GM10248 (cell line): ENCODE results near the gene UPK1A.
A peak's percentile ranks its signal among the peaks of the same experiment; 100 is the strongest.

Experiments used
- CTCF ChIA-PET: fragments of 300-600 bp; sonication (Branson Sonifier 250); formaldehyde crosslinking; extraction: SDS; loops from one replicate; lab custom pipeline; 2021; ENCODE audit warnings: antibody characterized with exemption; lab: Yijun Ruan, JAX
- POLR2A ChIA-PET: fragments of 350-650 bp; sonication (Branson Sonifier 250); formaldehyde crosslinking; extraction: SDS; loops from one replicate; lab custom pipeline; 2020; ENCODE audit warnings: antibody characterized with exemption; lab: Yijun Ruan, JAX
- DNase-seq: peaks from one replicate; pipeline ENCODE4 v3.0.0; 2012; ENCODE audit errors: extremely low spot score
- TF ChIP-seq, protein P1 (sequence below): IDR thresholded peaks from 2 replicates; pipeline ENCODE4 v1.5.1; 2012; ENCODE audit warnings: mild to moderate bottlenecking, low read depth; ENCODE audit errors: extremely low read depth, missing control alignments, control extremely low read depth

The UPK1A gene

DNA sequence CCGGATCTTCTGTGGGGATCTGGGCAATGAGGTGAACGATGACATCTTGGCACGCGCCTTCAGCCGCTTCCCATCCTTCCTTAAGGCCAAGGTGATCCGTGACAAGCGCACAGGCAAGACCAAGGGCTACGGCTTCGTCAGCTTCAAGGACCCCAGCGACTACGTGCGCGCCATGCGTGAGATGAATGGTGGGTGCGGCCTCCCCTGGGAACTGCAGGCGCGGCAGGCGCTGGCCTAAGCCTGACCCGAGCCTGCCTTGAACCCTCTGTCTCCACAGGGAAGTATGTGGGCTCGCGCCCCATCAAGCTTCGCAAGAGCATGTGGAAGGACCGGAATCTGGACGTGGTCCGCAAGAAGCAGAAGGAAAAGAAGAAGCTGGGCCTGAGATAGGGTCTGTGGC, 29.2 kb upstream of the UPK1A start:
- ChIA-PET CTCF (interaction anchor here (1.2 to 1.4 kb wide), 3 partner anchors 45 to 126 kb away, joined by 3 read pairs; no protein-coding TSS in a partner anchor), POLR2A (interaction anchor here (1.4 kb wide), 1 partner anchor 11 kb away, joined by 4 read pairs; the partner anchor contains the start of gene COX6B1)
- TF ChIP-seq, protein P1, sequence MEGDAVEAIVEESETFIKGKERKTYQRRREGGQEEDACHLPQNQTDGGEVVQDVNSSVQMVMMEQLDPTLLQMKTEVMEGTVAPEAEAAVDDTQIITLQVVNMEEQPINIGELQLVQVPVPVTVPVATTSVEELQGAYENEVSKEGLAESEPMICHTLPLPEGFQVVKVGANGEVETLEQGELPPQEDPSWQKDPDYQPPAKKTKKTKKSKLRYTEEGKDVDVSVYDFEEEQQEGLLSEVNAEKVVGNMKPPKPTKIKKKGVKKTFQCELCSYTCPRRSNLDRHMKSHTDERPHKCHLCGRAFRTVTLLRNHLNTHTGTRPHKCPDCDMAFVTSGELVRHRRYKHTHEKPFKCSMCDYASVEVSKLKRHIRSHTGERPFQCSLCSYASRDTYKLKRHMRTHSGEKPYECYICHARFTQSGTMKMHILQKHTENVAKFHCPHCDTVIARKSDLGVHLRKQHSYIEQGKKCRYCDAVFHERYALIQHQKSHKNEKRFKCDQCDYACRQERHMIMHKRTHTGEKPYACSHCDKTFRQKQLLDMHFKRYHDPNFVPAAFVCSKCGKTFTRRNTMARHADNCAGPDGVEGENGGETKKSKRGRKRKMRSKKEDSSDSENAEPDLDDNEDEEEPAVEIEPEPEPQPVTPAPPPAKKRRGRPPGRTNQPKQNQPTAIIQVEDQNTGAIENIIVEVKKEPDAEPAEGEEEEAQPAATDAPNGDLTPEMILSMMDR = no peak
- DNase-seq = no peak

DNA sequence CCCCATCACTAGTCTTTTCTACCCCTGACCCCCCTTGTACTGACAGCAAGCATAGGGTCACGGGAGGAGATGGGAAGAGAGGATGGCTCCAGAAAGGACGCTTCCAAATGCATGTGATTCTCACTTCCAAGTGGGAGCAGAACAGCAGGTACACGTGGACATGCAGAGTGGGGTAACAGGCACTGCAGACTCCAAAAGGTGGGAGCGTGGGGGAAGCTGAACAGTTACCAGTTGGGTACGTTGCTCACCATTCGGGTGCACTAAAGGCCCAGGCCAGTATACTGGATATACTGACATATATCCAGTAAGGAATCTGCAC, 27.0 kb upstream of the UPK1A start:
- ChIA-PET POLR2A (no interaction called here), CTCF (no interaction called here)
- no peak for DNase-seq
- TF ChIP-seq, protein P1 = no peak

DNA sequence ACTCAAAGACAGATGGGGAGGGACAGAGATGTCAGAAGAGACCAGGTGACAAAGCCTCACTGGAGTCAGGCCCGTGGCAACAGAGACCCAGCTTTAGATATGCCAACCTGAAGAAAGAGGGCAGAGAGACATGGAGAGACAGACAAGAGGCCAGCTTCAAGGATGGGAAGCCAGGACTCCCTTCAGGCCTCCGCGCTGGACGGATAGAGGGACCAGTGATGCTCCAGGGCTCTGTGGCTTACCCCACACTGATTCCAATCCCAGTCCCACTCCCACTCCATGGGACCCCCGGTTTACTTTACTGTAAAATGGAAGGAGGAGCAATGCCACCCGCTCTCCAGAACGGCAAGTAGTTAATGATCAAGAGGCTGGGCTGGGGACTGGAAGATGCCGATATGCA, 26.5 kb upstream of the UPK1A start:
- POLR2A ChIA-PET = no interaction called here
- TF ChIP-seq, protein P1 = no peak
- DNase-seq = no peak
- CTCF ChIA-PET = no interaction called here

DNA sequence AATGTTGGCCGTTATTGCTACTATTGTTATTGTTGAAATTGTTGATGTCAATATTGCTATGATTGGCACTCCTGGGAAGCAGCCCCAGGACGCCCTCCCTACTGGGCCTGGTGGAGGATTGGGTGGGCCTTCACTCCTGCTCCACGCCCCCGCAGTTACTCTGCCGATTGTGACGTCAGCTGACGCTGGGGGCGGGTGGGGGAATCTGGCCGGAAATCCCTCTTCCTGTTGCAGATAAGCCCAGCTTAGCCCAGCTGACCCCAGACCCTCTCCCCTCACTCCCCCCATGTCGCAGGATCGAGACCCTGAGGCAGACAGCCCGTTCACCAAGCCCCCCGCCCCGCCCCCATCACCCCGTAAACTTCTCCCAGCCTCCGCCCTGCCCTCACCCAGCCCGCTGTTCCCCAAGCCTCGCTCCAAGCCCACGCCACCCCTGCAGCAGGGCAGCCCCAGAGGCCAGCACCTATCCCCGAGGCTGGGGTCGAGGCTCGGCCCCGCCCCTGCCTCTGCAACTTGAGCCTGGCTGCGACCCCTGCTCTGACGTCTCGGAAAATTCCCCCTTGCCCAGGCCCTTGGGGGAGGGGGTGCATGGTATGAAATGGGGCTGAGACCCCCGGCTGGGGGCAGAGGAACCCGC, 24.7 kb upstream of the UPK1A start, which contains the start of gene ETV2:
ETV2 (plus strand) TSS at position 231 of the 637 bp plus-strand sequence. CDS start 716 bp downstream, outside the sequence.
- ChIA-PET POLR2A (no interaction called here), CTCF (no interaction called here)
- DNase-seq = peak; percentile 66
- TF ChIP-seq, protein P1 = no peak

DNA sequence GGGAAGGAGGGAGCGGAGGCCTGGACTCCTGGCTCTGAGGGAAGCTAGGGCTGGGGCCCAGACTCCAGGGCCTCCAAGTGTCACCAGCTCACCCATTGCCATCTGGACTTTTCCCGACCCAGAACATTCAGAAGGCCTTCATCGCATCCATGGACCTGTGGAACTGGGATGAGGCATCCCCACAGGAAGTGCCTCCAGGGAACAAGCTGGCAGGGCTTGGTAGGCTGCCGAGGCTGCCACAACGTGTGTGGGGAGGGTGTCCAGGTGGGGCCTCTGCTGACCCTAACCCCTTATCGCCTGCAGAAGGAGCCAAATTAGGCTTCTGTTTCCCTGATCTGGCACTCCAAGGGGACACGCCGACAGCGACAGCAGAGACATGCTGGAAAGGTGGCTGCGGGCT, 24.0 kb upstream of the UPK1A start:
- DNase-seq = no peak
- CTCF ChIA-PET = interaction anchor here (1.1 to 1.5 kb wide), 2 partner anchors 94 to 97 kb away, joined by 3 to 4 read pairs; no protein-coding TSS in a partner anchor
- TF ChIP-seq, protein P1 = no peak
- POLR2A ChIA-PET = interaction anchor here (0.6 to 1.3 kb wide), 2 partner anchors 30 to 535 kb away, joined by 3 read pairs; partner anchors contain the start of gene HAUS5

DNA sequence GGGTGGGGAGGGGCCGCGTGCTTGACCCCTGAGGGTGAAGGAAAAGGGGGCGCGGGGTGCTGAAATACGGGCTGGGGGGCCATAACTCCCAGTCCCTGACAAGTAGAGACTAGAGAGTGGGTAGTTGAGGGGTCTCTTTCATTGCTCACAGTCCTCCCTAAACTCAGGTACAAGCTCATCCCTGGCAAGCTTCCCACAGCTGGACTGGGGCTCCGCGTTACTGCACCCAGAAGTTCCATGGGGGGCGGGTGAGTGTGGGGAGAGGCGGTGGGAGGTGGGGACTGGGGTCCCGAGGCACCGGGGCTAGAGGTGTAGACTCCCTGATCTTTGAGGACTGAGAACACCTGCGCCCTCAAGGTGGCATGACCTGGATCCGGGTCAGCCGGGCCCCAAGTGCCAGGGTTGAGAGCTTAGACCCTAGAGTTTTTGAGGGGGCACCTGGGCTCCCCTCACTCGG, 23.5 kb upstream of the UPK1A start:
- ChIA-PET CTCF (interaction anchor here (1.1 to 1.5 kb wide), 3 partner anchors 95 to 132 kb away, joined by 3 to 4 read pairs (median 4); no protein-coding TSS in a partner anchor), POLR2A (interaction anchor here (1.2 to 1.3 kb wide), 2 partner anchors 30 to 98 kb away, joined by 3 read pairs; partner anchors contain the start of gene HAUS5)
- TF ChIP-seq, protein P1 = no peak
- DNase-seq = no peak
